GM23248 (cell line): ENCODE data around the gene DUSP22. TPM values are rescaled to one million over a fixed set of nuclear protein-coding genes. Genes with fewer than 3 reads are reported as not detected.

Experiments
- DNase-seq: peaks from one replicate; pipeline ENCODE4 v3.0.0-alpha.2; 2015
- H2AFZ ChIP-seq: fragments of 200-600 bp; sonication (generic); 2 replicates; pipeline ENCODE4 v1.6.1; 2016; ENCODE audit warnings: antibody characterized with exemption
- H3F3A ChIP-seq: fragments of 200-600 bp; sonication (generic); 2 replicates; pipeline ENCODE4 v1.6.1; 2016; ENCODE audit warnings: mild to moderate bottlenecking, antibody characterized with exemption, mixed run types; ENCODE audit not compliant: insufficient read depth
- H3K27ac ChIP-seq: fragments of 200-600 bp; sonication (generic); 2 replicates; pipeline ENCODE4 v1.5.1; 2016; ENCODE audit warnings: mild to moderate bottlenecking
- H3K27me3 ChIP-seq: fragments of 200-600 bp; sonication (generic); replicated peaks from 2 replicates; pipeline ENCODE4 v1.6.1; 2016; ENCODE audit warnings: mild to moderate bottlenecking; ENCODE audit not compliant: insufficient read depth
- H3K36me3 ChIP-seq: fragments of 200-600 bp; sonication (generic); 2 replicates; pipeline ENCODE4 v1.6.1; 2016; ENCODE audit warnings: low read depth, mild to moderate bottlenecking
- H3K4me1 ChIP-seq: fragments of 200-600 bp; sonication (generic); 2 replicates; pipeline ENCODE4 v1.6.1; 2016; ENCODE audit warnings: mild to moderate bottlenecking; ENCODE audit not compliant: insufficient read depth
- H3K4me2 ChIP-seq: fragments of 200-600 bp; sonication (generic); one replicate; pipeline ENCODE4 v1.6.1; 2016; ENCODE audit warnings: mild to moderate bottlenecking; ENCODE audit not compliant: unreplicated experiment
- H3K4me3 ChIP-seq: fragments of 200-600 bp; sonication (generic); 2 replicates; pipeline ENCODE4 v1.5.1; 2016; ENCODE audit warnings: mild to moderate bottlenecking
- H3K79me2 ChIP-seq: fragments of 200-600 bp; sonication (generic); 2 replicates; pipeline ENCODE4 v1.6.1; 2016; ENCODE audit warnings: mild to moderate bottlenecking; ENCODE audit not compliant: insufficient read depth
- H3K9ac ChIP-seq: fragments of 200-600 bp; sonication (generic); 2 replicates; pipeline ENCODE4 v1.6.1; 2016; ENCODE audit warnings: mild to moderate bottlenecking
- H3K9me2 ChIP-seq: fragments of 200-600 bp; sonication (generic); 2 replicates; pipeline ENCODE4 v1.6.1; 2016; ENCODE audit warnings: mixed run types, mild to moderate bottlenecking, moderate library complexity; ENCODE audit not compliant: insufficient read depth
- H3K9me3 ChIP-seq: fragments of 200-600 bp; sonication (generic); one replicate; pipeline ENCODE4 v1.6.1; 2017; ENCODE audit warnings: low read depth
- H4K20me1 ChIP-seq: fragments of 200-600 bp; sonication (generic); 2 replicates; pipeline ENCODE4 v1.6.0; 2016; ENCODE audit not compliant: insufficient read depth
- EZH2 ChIP-seq: fragments of 200-600 bp; sonication (generic); IDR thresholded peaks from 2 replicates; pipeline ENCODE4 v1.6.1; 2018; ENCODE audit warnings: antibody characterized with exemption, mild to moderate bottlenecking; ENCODE audit not compliant: insufficient read depth, poor library complexity, severe bottlenecking
- EZH2phosphoT487 ChIP-seq: fragments of 200-600 bp; sonication (generic); IDR thresholded peaks from 2 replicates; pipeline ENCODE4 v1.6.1; 2018; ENCODE audit warnings: antibody characterized with exemption, moderate library complexity, mild to moderate bottlenecking, low read depth; ENCODE audit not compliant: insufficient read depth
- WGBS, 2 experiments: methylation state at CpG; one replicate each; pipeline ENCODE4 v1.1.6; 2015 to 2017; ENCODE audit warnings: low lambda C conversion rate in 2 of 2, low coverage in 1 of 2; ENCODE audit errors: missing lambda C conversion rate in 2 of 2; 5-methylcytosine and 5-hydroxymethylcytosine counted together
- in situ Hi-C: fragments of 300-500 bp; cut with MboI; formaldehyde crosslinking; loops from 2 replicates; pipeline ENCODE4 v1.15.0; 2020
- polyA plus RNA-seq: library from polyadenylated mRNA; unstranded; fragments of >200 nt; fragmentation: Nextera tagmentation; extraction: Ambion mirVana; gene quantifications from 2 replicates; pipeline ENCODE4 v1.2.1, GENCODE V29; 2016
- total RNA-seq: library from RNA; depleted of rRNA; stranded (reverse); fragments of >200 nt; shearing (Covaris generic); gene quantifications from 2 replicates; pipeline ENCODE4 v1.2.3, GENCODE V29; 2014

The DUSP22 gene
- total and polyA plus RNA-seq, 2 experiments from 2014 or later, result 12.4 to 15.7 TPM

DNA sequence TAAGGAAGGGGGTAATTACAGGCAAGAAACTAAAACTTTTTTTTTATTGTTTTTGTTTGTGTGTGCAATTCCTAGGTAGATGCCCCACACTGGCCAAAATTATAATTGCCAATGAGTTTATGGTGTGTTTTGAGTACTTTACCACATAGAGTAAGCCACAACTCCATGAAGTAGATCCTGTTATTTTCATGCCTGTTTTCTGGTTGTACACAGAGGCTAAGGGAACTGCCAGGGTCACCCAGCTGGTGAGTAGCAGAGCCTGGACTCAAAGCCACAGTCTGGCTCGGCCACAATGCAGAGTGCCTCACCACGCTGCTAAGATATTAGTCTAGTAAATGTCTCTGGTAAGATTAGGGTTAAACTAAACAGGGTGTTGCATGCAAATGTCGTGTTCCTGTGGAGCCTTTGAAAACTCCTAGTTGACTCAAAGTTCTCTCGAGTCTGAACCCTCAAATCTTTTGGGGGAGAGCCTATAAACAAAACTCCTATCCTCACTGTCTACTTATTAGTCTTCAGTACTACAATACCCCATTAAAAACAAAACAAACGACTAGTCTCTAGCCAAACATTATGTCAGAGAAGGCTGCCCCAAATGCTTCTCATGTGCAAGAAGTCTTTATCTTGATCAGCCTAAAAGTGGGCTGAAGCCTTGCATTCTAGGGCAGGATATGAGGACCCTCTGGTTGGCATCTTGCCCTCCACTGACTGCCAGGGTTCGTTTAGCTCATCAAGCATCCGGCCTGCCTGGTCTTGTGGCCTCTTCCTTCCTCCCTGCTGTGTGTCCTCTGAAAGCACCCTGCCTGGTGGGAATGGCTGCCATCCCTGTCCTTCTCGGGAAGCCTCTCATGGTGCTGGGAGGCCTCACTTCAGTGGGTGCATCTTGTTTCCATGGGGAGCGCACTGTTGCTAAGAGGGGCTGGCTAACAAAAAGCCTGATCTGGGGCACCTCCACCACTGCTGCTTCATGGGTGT lies 4.2 kb downstream of the DUSP22 start:
- Histone ChIP-seq H3F3A (peaks cover under 1% of the 10 kb centered on the region; the same call in 1 of the 2 replicates), H3K36me3 (no peaks in the 10 kb centered on the region), H3K4me1 (peaks cover 4% of the 10 kb centered on the region; the same call in 1 of the 2 replicates), H3K9me2 (no peaks in the 10 kb centered on the region), H3K9ac (no peak overlapping the region), H4K20me1 (no peaks in the 10 kb centered on the region), H3K9me3 (no peaks in the 10 kb centered on the region), H2AFZ (no peak overlapping the region), H3K4me2 (no peak overlapping the region), H3K27me3 (no peaks in the 10 kb centered on the region), H3K4me3 (no peak overlapping the region), H3K27ac (no peak overlapping the region), H3K79me2 (peaks cover 7% of the 10 kb centered on the region; the same call in 1 of the 2 replicates)
- in situ Hi-C loops, result no loop called here
- no peak for TF ChIP-seq EZH2
- TF ChIP-seq EZH2phosphoT487, result no peak
- peak; percentile 9 for DNase-seq
- WGBS, 2 experiments, result 24 to 26% methylated on average over 9 of the region's 9 CpGs

DNA sequence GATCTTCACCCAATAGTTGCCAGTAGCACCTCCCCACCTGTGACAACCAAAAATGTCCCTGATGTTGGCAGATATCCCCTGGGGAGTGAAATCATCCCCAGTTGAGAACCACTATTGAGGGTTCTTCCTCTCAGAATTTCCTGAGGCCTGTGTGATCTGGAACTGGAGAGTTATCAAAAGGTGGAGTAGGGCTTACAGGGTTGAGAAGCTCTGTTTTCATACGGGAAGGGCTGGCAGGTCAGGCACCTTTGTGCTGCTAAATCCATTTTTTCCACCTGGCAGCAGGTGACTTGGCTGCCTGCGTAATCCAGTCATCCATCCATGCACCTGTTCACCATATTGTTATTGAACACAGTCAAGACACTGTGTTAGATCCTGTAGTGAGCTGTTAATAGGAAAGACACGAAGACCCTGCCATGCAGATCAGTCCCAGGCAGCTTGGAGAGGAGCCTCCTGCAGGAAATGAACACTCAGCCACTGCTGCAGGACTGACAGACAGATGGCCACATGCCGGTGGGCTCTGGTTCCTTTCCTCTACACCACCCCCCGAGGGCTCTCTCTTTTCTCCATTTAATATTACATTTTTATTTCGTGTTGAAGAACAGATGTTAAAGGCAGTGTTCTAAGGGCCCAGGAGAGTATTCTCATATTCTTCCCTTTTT lies 5.4 kb downstream of the DUSP22 start:
- Histone ChIP-seq H3K4me1 (peaks cover 3% of the 10 kb centered on the region; the same call in 1 of the 2 replicates), H3K4me2 (no peak overlapping the region), H3F3A (no peaks in the 10 kb centered on the region), H3K27me3 (no peaks in the 10 kb centered on the region), H3K79me2 (peaks cover 7% of the 10 kb centered on the region; the same call in 1 of the 2 replicates), H3K27ac (no peak overlapping the region), H3K36me3 (no peaks in the 10 kb centered on the region), H3K9me3 (no peaks in the 10 kb centered on the region), H3K9me2 (no peaks in the 10 kb centered on the region), H3K4me3 (no peak overlapping the region), H2AFZ (no peak overlapping the region), H4K20me1 (no peaks in the 10 kb centered on the region), H3K9ac (no peak overlapping the region)
- TF ChIP-seq EZH2phosphoT487 (no peak), EZH2 (no peak)
- in situ Hi-C loops, result no loop called here
- 44 to 48% methylated on average over 6 of the region's 6 CpGs for WGBS, 2 experiments
- no peak for DNase-seq

DNA sequence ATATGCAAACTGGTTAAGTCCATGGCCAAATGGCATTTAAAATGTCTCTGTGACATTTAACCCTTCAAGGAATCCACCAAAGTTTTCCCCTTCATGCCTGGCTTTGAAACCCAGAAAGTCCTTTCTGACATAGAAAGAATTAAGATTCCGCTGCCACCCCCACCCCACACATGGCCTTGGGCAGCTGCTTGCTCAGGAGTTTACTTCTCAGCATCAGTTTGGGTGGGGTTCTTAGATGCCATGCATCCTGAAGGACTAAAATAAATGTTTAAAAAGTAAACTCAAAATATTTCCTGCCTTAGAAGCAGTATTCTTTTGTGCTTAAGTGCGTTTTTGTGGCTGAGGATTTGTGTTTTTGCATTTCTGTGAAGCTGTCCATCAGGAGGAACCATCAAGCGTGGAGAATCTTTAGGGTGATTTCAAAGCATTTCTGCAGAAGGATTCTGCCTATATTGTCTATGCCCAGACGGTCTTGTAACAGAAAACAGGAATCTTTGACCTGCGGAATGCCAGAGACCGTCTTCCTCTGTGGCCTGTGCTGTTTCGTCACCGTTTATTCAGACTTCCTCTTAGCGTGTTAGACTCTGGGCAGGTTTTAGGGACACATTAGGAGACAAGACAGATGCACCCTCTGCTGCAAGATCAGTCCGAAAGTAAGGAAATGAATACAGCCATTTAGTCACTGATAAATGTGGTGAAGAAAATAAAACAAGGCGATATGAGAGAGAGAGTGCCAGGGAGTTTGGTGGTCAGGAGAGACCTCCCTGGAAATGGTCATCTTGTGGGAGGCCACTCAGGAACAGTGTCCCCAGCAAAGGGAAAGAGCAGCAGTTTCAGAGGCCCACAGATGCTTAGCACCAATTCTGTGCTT lies 6.2 kb downstream of the DUSP22 start:
- H4K20me1 ChIP-seq, result no peaks in the 10 kb centered on the region
- no peaks in the 10 kb centered on the region for H3K9me3 ChIP-seq
- no peaks in the 10 kb centered on the region for H3K9me2 ChIP-seq
- no peak overlapping the region for H3K27ac ChIP-seq
- 60 to 62% methylated on average over 11 of the region's 11 CpGs for WGBS, 2 experiments
- DNase-seq, result no peak
- peaks cover 3% of the 10 kb centered on the region; the same call in 1 of the 2 replicates for H3K4me1 ChIP-seq
- H3K79me2 ChIP-seq, result peaks cover 7% of the 10 kb centered on the region; the same call in 1 of the 2 replicates
- in situ Hi-C loops, result no loop called here
- H2AFZ ChIP-seq, result no peak overlapping the region
- TF ChIP-seq EZH2phosphoT487, result no peak
- TF ChIP-seq EZH2, result no peak
- H3F3A ChIP-seq, result no peaks in the 10 kb centered on the region
- no peak overlapping the region for H3K9ac ChIP-seq
- H3K4me2 ChIP-seq, result no peak overlapping the region
- no peaks in the 10 kb centered on the region for H3K36me3 ChIP-seq
- H3K4me3 ChIP-seq, result no peak overlapping the region
- no peaks in the 10 kb centered on the region for H3K27me3 ChIP-seq
